ENCODE results near the gene PCID2. TPM values are rescaled to one million over a fixed set of nuclear protein-coding genes. Genes with fewer than 3 reads are reported as not detected.

PCID2 gene
- total RNA-seq, 4 donors from 2014 or later, result 21.0 to 47.9 (median 33.6) TPM

GRCh38 chr13:113209336-113209758 lies 878 bp upstream of the PCID2 start, which contains the start of gene CUL4A:
Gene CUL4A, plus strand, starts transcription at chr13:113209613. Its CDS starts 15 bp downstream, at chr13:113209628.
- Histone ChIP-seq H3K4me3 (peak within 1 kb of the TSS; percentile 92 to 99 (median 96)), H3K9me3 (no peaks in the 10 kb centered on the region), H3K4me1 (peaks cover 9 to 82% (median 24%) of the 10 kb centered on the region in 3 donors), H3K36me3 (peaks cover 0 to 45% (median 0%) of the 10 kb centered on the region in 3 donors), H3K27me3 (no peaks in the 10 kb centered on the region), H3K27ac (peak within 1 kb of the TSS; percentile 99 to 100 (median 100))
- intact Hi-C loops (cut with DNase I), result no loop called here
- no peak for DNase-seq
- TF ChIP-seq POLR2A (IDR thresholded peaks at IDR 0.05) (peak in 1 of 4 donors; percentile 27), CTCF (IDR thresholded peaks at IDR 0.05) (no peak)
- no CpG with 5 or more reads among the region's 66 CpGs for WGBS, 2 donors

GRCh38 chr13:113207890-113208420 lies 514 bp downstream of the PCID2 start:
- intact Hi-C loops (cut with DNase I), result no loop called here
- H3K4me1 ChIP-seq, result peaks cover 9 to 81% (median 23%) of the 10 kb centered on the region in 3 donors
- no peaks in the 10 kb centered on the region for H3K9me3 ChIP-seq
- H3K4me3 ChIP-seq, result peak overlapping the region; percentile 92 to 99 (median 96)
- no peak for TF ChIP-seq CTCF (IDR thresholded peaks at IDR 0.05)
- no peaks in the 10 kb centered on the region for H3K27me3 ChIP-seq
- peaks cover 0 to 41% (median 6%) of the 10 kb centered on the region in 3 donors for H3K36me3 ChIP-seq
- DNase-seq, result no peak
- 0% methylated on average over 10 to 14 of the region's 44 CpGs for WGBS, 2 donors
- peak overlapping the region; percentile 99 to 100 (median 100) for H3K27ac ChIP-seq

DNA sequence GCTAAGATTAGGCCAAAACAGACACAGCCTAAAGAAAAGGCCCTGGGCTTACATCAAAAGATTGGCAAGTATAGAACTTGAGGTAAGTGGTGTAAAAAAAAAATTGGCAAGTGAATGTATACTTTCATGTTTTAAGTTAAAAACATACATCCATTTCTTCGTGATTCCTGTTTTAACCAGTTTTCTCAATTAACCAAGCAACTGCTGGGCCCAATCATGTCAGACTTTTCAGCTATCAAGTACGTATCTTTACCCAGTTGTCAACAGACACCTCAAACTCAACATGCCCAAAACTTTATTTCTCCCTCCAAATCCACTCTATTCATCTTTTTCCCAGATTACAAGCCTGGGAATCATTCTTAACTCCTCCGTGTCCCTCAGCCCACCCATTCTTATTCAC lies 1.0 kb downstream of the PCID2 start:
- peaks cover 9 to 81% (median 23%) of the 10 kb centered on the region in 3 donors for H3K4me1 ChIP-seq
- TF ChIP-seq POLR2A (IDR thresholded peaks at IDR 0.05) (no peak), CTCF (IDR thresholded peaks at IDR 0.05) (no peak)
- intact Hi-C loops (cut with DNase I), result no loop called here

DNA sequence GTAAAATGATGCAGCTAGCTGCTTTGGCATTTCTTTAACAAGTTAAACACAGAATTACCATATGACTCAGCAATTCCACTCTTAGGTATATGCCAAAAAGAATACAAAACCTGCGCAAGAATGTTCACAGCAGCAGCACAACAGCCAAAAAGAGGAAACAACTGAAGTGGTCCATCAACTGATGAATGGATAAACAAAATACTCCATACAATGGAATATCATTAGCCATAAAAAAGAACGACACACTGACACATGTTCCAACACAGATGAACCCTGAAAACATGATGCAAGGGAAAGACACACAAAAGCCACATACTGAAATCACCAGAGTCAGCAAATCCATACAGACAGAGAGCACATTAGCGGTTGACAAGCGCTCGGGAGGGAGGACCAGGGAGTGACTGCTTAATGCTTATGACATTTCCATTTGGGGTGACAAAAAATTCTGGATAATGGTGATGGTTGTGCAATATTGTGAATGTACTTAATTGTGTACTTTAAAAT lies 3.0 kb downstream of the PCID2 start:
- no peaks in the 10 kb centered on the region for H3K9me3 ChIP-seq
- H3K27ac ChIP-seq, result peak overlapping the region in 1 of 4 donors; percentile 30
- intact Hi-C loops (cut with DNase I), result no loop called here
- H3K27me3 ChIP-seq, result no peaks in the 10 kb centered on the region
- H3K4me3 ChIP-seq, result no peak overlapping the region
- H3K4me1 ChIP-seq, result peaks cover 9 to 62% (median 13%) of the 10 kb centered on the region in 3 donors
- no peak for TF ChIP-seq POLR2A (IDR thresholded peaks at IDR 0.05)
- no peak for TF ChIP-seq CTCF (IDR thresholded peaks at IDR 0.05)
- peaks cover 0 to 24% (median 6%) of the 10 kb centered on the region in 3 donors for H3K36me3 ChIP-seq
- WGBS, 2 donors, result 28 to 33% methylated on average over 5 of the region's 5 CpGs
- DNase-seq, result no peak

More for the DNA sequence above, 1.0 kb downstream of the PCID2 start:
- Histone ChIP-seq H3K36me3 (peaks cover 0 to 36% (median 6%) of the 10 kb centered on the region in 3 donors), H3K27me3 (no peaks in the 10 kb centered on the region), H3K27ac (peak overlapping the region; percentile 99 to 100 (median 100)), H3K4me3 (peak overlapping the region; percentile 92 to 99 (median 96)), H3K9me3 (no peaks in the 10 kb centered on the region)
- no peak for DNase-seq
- WGBS, 2 donors, result 28 to 40% methylated on average over 3 of the region's 3 CpGs

GRCh38 chr13:113204378-113204734 lies 4.1 kb downstream of the PCID2 start:
- no peaks in the 10 kb centered on the region for H3K27me3 ChIP-seq
- no peak overlapping the region for H3K27ac ChIP-seq
- peaks cover 9 to 55% (median 13%) of the 10 kb centered on the region in 3 donors for H3K4me1 ChIP-seq
- H3K36me3 ChIP-seq, result peaks cover 0 to 35% (median 13%) of the 10 kb centered on the region in 3 donors
- no peaks in the 10 kb centered on the region for H3K9me3 ChIP-seq
- no peak for TF ChIP-seq CTCF (IDR thresholded peaks at IDR 0.05)
- TF ChIP-seq POLR2A (IDR thresholded peaks at IDR 0.05), result no peak
- DNase-seq, result no peak
- WGBS, 2 donors, result 92 to 100% methylated on average over 2 to 4 of the region's 5 CpGs
- H3K4me3 ChIP-seq, result no peak overlapping the region
- intact Hi-C loops (cut with DNase I), result no loop called here
